Cortex of kidney (tissue), 1 donor: ENCODE results near the gene MCOLN1.

Experiments used
- DNase-seq: peaks from one replicate; lab custom pipeline; 2025; lab: John Stamatoyannopoulos, UW

MCOLN1 gene

DNA sequence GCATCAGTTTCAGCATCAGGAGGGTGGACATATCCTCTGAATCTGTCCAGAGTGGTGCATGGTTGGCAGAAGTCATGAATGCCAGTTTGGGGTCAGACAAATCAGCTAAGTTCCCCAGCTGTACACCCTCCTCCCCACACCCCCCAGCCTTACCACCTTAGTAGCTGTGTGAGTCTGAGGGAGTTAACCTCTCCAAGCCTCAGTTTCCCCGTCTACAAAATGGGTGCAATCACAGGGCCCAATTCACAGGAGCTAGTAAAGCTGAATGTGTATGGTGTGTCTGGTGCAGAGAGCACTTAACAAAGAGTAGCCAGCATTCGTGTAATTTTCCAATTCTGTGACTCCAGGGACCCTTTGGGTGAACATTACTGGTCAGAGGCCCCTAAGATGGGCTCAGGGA, 19.9 kb upstream of the MCOLN1 start:
- DNase-seq: no peak

DNA sequence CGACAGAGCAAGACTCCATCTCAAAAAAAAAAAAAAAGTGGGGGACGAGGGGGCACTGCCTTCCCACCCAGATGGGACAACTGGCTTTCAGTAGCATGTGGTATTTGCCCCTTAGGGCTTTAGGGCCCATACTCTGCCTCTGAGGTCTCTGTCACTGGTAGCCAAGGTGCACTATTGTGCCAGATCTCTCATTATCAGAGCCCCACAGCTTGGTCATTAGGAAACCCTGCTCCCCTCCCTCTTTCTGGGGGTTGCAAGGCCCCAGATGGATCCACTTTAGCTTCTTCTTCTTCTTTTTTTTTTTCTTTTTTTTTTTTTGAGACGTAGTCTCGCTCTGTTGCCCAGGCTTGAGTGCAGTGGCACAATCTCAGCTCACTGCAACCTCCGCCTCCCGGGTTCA, 17.7 kb upstream of the MCOLN1 start:
- DNase-seq: no peak

- no peak for DNase-seq
Observed at GRCh38 chr19:7505288-7505681, 17.1 kb upstream of the MCOLN1 start.

GRCh38 chr19:7505682-7506384, 16.6 kb upstream of the MCOLN1 start:
- DNase-seq: no peak

GRCh38 chr19:7506385-7507328, 15.8 kb upstream of the MCOLN1 start:
- DNase-seq: no peak

DNA sequence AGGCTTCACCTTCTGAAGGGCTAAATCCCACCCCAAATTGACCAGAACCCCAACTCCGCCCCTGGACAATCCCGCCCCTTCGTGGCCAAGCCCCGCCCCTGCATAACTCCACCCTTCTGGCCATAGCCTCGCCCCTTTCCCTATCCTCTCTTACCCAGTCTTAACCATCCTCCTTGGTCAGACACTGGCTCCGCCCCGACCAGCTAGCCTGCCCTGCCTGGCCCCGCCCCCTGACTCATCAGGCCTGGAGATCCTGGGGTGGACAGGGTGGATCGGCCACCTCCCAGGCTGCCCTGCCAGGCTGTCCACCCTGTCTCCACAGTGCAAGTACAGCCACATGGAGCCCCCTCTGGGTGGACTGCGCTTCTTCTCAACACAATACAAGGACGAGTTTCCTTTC, 14.5 kb upstream of the MCOLN1 start:
- DNase-seq: no peak

DNA sequence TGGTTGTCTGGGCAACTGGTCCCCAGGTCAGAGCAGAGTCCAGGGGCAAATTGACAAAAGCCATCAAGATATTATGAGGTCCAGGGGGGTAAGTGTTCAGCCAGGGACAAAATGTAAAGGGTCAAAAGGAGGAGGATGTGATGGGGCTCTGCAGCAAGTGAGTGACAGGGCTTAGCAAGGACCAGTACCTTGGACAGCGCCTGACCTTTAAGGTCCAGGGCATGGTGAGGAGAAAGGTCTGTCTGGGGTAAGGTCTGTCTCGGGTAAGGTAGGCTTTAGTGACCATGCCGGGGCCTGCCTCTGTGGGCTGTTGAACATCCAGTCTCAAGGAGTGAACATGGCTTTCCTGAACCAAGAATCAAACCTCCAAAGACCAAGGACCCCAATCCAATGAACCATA, 12.8 kb upstream of the MCOLN1 start:
- DNase-seq: no peak

DNA sequence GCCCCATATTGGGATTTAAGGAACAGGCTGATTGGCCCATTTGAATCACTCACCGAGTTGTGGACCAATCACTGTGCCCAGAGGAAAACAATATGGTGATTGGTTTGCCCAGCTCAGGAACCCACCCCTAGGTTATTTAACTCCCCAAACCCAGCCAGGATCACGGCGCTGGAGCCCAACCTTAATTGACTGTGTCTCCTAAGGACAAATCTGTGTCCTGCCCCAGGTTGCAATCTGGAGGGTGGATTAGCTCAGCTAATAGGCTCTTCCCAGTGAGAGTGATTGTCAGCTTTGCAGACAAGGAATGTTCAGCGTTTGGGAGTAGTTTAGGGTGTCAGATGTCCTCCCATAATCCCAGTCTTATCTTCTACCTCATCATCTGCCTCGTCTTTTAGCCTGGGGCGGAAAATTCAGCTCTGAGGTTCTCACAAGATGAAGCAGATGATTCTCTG, 10.0 kb upstream of the MCOLN1 start:
- no peak for DNase-seq

GRCh38 chr19:7513809-7514642, 8.4 kb upstream of the MCOLN1 start:
- no peak for DNase-seq

- DNase-seq: no peak
Observed at GRCh38 chr19:7515110-7515644, 7.2 kb upstream of the MCOLN1 start.

GRCh38 chr19:7515645-7516151, 6.7 kb upstream of the MCOLN1 start, which contains the start of gene ZNF358:
Gene ZNF358, plus strand, starts transcription at chr19:7516103. Its CDS starts 3,140 bp downstream, at chr19:7519243.
- DNase-seq: no peak

GRCh38 chr19:7516333-7516732, 6.1 kb upstream of the MCOLN1 start:
- no peak for DNase-seq

GRCh38 chr19:7516878-7517277, 5.5 kb upstream of the MCOLN1 start:
- DNase-seq: no peak

- DNase-seq: no peak
Observed at GRCh38 chr19:7519361-7520130, 2.9 kb upstream of the MCOLN1 start.

DNA sequence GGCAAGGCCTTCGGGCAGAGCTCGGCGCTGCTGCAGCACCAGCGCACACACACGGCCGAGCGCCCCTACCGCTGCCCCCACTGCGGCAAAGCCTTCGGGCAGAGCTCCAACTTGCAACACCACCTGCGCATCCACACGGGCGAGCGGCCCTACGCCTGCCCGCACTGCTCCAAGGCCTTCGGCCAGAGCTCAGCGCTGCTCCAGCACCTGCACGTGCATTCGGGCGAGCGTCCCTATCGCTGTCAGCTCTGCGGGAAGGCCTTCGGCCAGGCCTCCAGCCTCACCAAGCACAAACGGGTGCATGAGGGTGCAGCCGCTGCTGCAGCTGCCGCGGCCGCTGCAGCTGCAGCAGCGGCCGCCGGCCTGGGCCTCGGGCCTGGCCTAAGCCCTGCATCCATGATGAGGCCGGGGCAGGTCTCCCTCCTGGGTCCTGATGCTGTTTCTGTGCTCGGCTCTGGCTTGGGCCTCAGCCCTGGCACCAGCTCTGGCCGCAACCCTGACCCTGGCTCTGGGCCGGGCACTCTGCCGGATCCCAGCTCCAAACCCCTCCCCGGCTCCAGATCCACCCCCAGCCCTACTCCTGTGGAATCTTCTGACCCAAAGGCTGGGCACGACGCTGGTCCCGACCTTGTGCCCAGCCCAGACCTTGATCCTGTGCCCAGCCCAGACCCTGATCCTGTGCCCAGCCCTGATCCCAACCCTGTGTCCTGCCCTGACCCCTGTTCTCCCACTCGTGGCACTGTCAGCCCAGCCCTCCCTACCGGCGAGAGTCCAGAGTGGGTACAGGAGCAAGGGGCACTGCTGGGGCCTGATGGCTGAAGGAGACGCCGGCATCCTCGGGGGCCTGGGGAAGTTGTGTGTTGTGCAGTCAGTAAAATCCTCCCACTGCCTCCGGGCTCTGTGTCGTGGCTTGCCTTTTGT, 2.0 kb upstream of the MCOLN1 start:
- no peak for DNase-seq

- DNase-seq: no peak
Observed at GRCh38 chr19:7521551-7522071, 813 bp upstream of the MCOLN1 start.

DNA sequence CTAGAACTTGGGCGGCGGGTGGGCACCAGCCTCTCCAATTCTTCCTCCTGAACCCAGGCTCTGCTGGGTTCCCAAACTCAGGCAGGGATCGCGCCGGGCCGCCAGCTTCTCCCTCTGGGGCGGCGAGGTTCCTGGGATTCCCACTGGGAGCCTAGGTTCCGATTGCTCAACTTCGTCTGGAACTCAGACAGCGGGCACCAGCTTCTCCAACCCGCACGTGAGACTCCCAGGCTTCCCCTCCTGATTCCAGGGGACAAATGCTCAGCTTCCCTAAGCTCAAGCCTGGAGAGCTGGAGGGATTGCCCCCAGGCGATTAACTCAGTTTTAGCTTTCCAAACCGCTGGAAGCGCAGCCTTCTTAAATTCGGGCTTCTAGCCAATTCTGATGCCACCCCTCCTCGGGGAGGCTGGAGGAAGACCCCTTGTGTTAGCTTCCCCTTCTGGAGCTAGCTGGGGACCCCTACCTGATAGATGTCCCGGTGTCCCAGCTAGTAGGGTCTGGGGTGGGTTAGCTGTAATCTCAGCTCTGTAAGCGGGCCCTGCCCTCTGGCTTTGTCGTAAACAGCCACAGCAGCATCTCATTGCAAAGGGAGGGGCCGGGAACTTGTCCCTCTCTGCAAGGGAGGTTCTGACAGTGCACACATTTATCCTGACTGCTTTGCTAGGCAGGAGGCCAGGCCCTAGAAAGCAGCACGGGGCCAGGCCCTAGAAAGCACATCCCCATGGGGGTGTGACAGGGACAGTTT, 671 bp downstream of the MCOLN1 start:
- DNase-seq: no peak

- no peak for DNase-seq
Observed at GRCh38 chr19:7524523-7524922, 2.1 kb downstream of the MCOLN1 start.
